H1 (cell line): ENCODE data around the gene HECTD3. TPM values are rescaled to one million over a fixed set of nuclear protein-coding genes. Genes with fewer than 3 reads are reported as not detected.

Experiments used
- ASH2L ChIP-seq: fragments of 200-600, 300-600 bp; sonication (generic); IDR thresholded peaks from one replicate; pipeline ENCODE4 v1.7.1; 2017; ENCODE audit warnings: low read length
- NANOG ChIP-seq: IDR thresholded peaks from 2 replicates; pipeline ENCODE4 v1.6.1; 2011; ENCODE audit warnings: low read length, low read depth, mild to moderate bottlenecking, inconsistent platforms; ENCODE audit not compliant: insufficient read depth, poor library complexity, severe bottlenecking
- polyA plus RNA-seq, 7 experiments: library from polyadenylated mRNA; depleted of rRNA in 3 of 7; stranded (reverse) in 5 of 7; unstranded in 2 of 7; fragments of >200 nt in 5 of 7; fragments of 200-250 nt in 2 of 7; gene quantifications; 1 replicate in 5 of 7; 2 replicates in 1 of 7; 4 replicates in 1 of 7; pipeline versions ENCODE4 v1.2.1 to v1.2.3, GENCODE V29; 2011 to 2013; ENCODE audit warnings: missing spikeins in 2 of 7, mixed read lengths in 2 of 7
- total RNA-seq: library from RNA; stranded (reverse); fragmentation: NEBNext Ultra II Directional; extraction: Animal tissue kit (Norgen Biotek cat#: 25700); gene quantifications from 2 replicates; pipeline ENCODE4 v1.2.1, GENCODE V29; 2021

HECTD3 gene
- total and polyA plus RNA-seq, 2 of the 8 experiments (the other 6 are each of a cell fraction or from before 2014, with no cell fraction given), result 32.9 to 52.7 TPM

GRCh38 chr1:45035631-45036301 is 24.6 kb upstream of the HECTD3 start (continued):
- no peak for TF ChIP-seq NANOG
- TF ChIP-seq ASH2L, result no peak
